GM19372 (cell line): Measurements from ENCODE around the gene TGFBR3.

Source experiments
- ATAC-seq: cut with Tn5 transposase; IDR thresholded peaks from one replicate; pipeline ENCODE4 v1.9.1; 2021; ENCODE audit warnings: mild to moderate bottlenecking, low read depth, moderate library complexity; ENCODE audit not compliant: unreplicated experiment

The TGFBR3 gene

GRCh38 chr1:91718877-91719276 is 167.1 kb downstream of the TGFBR3 start:
- no peak for ATAC-seq

GRCh38 chr1:91718368-91718767 is 167.6 kb downstream of the TGFBR3 start:
- ATAC-seq, result no peak

DNA sequence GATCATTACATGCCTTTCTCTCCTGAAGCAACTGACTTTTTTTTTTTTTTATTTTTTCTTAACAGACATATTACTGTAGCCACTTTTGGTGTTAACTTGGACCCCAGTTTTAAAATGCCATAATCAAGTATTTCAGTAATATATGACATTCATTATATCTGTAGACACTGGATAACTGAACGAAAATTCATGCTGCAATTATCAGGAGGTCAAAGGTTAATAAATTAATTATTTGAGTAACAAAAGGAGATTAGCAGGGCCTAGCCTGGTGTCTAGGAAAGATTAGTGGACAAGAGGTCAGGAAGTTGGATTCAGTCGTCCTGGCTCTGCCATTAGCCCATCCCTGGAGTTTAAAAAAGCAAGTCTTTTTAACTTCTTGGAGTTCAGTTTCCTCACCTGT is 168.1 kb downstream of the TGFBR3 start:
- no peak for ATAC-seq

- ATAC-seq, result no peak
Measured at GRCh38 chr1:91716339-91716738, 169.6 kb downstream of the TGFBR3 start.

DNA sequence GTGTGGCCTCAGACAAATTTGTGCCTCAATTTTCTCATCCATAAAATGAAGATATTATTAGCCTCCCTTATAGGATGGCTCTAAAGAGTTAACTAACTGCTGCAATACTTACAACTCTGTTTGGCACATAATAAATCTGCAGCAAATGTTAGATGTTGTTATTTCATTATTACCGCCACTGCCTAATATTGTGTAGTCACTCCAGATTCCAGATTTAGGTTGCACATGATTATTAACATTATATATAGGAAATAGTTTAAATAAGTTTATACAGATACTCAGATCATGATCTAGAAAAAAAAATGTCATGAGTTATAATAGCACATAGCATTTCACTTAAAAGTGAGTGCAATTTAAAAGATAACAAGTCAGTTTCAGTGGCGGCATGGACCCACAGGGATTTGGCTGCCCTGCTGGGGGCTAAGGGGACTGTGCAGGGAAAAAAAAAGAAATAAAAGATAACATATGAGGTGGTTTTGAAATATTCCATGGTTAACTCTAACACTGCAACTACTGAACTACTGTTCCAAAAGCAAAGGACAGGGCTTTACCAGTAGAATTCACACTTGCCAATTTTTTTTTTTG is 170.4 kb downstream of the TGFBR3 start:
- no peak for ATAC-seq

GRCh38 chr1:91714867-91715381 is 171.0 kb downstream of the TGFBR3 start:
- ATAC-seq, result no peak

GRCh38 chr1:91712981-91713841 is 172.7 kb downstream of the TGFBR3 start:
- ATAC-seq, result peak; percentile 78

- no peak for ATAC-seq
Measured at GRCh38 chr1:91712393-91712792, 173.6 kb downstream of the TGFBR3 start.

GRCh38 chr1:91711504-91712247 is 174.3 kb downstream of the TGFBR3 start:
- ATAC-seq, result no peak

DNA sequence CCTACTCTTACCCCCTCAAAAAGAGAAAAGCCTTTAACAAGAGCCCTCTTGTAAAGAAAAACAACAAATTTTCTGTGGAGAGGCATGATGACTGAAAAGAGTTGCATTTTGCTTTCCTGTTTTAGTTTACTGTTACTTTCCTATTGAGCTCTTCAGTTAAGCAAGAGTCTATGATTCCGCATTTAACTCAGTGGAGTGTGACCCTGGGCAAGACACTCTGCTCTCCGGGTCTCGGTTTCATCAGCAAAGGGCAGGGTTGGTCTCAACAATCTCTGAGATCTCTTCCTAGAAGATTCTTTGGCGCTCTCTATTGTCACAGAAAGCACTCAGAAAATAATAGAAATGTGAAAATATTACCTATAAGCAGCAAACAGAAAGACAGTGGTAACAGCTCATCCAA is 175.7 kb downstream of the TGFBR3 start:
- no peak for ATAC-seq

GRCh38 chr1:91708691-91709090 is 177.3 kb downstream of the TGFBR3 start:
- ATAC-seq, result no peak

DNA sequence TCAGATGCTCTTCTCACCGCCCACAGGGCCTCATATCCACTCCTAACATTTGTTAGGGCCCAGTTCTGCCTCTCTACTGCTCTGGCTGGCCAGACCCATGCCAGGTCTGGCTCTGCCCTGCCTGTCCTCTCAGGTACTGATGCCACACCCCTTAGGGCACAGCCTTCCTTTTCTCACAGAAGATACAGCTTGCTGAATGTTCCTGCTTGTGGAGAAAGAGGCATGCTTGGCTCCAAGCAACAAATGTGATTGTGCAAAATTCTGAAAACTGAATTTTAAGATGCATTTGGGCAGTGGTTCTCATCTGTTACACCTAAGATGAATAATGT is 178.1 kb downstream of the TGFBR3 start:
- ATAC-seq, result no peak

DNA sequence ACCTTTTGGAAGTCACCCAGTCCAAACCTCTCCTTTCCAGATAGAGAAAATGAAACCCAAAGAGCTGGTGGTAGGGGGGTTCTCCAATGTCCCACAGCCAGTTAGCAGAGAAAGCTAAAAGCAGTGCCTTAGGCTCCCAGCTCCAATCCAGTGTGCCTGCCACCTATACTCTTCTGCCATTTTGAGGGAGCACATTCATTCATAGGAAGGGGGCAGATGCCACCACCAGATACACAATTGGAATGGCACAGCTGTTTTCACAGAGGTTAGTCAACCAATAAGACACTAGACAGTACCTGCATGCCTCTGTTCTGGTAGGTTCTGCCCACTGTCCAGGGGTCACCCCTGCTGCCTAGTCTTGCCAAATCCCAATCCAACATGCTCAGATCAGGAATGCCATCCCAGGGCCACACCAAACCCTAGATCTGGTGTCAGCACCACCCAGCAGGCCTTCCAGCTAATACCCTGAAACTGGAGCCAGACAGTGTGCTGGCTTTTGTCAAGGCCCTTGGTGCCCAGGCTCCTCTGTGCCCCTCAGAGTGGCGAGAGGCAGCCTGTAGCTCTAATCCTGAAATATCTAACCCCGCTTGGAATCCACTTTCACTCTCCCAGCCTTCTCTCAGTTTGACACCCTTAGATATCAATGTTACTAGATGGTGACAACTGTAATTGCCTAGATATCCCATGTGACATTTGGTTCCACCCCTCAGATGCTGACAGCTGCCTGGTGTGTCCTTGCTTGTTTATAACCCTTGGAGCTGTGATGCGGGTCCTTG is 178.6 kb downstream of the TGFBR3 start:
- ATAC-seq, result no peak

DNA sequence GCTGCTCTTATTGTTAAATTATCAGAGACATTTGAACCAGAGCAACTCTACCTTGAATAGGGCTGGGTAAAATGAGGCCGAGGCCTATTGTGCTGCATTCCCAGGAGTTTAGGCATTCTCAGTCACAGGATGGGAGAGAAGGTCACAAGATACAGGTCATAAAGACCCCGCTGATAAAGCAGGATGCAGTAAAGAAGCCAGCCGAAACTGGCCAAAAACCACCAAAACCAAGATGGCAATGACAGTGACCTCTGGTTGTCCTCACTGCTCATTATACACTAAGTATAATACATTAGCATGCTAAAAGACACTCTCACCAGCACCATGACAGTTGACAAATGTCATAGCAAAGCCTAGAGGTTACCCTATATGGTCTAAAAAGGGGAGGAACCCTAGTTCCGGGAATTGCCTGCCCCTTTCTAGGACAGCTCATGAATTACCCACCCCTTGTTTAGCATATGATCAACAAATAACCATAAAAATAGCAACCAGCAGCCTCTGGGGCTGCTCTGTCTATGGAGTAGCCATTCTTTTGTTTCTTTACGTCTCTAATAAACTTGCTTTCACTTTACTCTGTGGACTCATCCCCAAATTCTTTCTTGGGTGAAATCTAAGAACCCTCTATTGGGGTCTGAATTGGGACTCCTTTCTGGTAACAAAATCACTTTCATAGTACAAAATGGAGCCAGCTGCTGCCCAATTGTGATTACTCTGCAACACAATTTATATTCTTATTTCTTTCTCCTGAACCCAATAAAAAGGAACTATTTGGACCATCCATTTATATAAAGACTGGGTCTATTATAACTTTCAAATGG is 179.6 kb downstream of the TGFBR3 start:
- ATAC-seq, result no peak

DNA sequence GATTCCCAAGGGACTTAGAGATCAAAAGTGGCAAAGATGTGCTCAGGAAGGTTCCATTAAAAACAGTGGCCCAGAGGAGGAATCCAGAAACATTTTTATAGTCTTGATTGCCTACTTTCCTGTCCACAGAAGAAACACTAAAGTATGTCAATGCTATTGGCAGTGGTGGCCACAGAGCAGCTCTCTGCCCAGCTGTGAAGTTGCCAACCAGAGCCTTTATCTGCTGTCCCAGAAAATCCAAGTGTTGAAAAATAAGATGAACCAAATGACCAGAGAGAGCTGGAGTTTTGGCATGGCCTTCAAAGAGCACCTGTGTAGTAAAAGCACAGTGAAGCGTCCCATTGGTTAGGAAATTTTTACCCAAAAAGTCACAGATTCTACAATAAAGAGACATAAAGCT is 181.2 kb downstream of the TGFBR3 start:
- ATAC-seq, result no peak

DNA sequence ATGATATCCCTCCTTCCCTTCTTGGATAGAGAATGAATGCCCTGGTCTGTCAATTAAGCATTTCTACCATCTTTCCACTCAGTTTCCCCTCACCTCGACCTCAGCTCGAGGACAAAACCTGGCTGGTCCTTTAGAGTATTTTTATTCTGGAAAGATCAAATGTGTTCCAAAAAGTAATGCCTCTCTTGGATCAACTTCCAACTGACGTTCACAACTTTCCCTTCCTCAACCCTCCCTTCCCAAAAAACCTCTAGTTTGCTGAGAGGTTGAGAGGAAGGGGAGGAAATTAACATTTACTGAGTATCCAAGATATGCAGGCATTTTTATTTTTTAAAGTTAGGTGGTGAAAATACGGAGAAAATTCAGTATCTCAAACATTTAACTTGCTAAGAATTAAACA is 182.9 kb downstream of the TGFBR3 start:
- ATAC-seq, result no peak

GRCh38 chr1:91701472-91701869 is 184.5 kb downstream of the TGFBR3 start:
- no peak for ATAC-seq

DNA sequence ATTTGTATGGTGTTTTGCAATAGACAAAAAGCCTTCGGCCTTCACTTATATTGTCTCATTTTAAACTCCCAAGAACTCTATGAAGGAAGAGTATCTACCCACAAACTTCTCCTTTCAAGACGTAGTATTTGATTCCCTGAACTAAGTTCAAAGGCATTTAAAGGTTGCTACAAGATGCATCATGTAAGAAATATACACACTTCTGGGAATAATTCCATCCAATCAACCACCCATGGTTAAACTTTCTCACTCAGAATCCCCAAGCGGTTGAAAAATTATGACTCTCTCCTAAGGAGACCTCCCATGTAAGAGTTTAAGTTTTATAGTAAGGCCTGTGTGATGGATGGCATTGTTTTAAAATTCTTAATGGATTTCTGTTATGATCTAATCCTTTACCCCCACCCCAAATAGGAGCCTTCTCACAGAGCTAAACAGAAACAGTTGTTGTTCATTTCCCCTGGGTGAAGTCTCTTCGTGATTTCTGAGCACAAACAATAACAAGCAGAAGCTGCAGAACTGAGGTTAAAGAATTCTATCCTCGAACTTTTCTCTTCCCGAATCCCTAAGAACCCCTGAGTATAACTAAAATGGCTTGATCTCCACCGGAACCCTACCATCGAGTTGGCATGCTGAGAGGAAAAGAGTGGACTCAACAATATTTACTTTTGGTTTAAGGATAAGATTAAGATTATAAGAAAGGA is 185.0 kb downstream of the TGFBR3 start:
- ATAC-seq, result no peak

- no peak for ATAC-seq
Measured at GRCh38 chr1:91700332-91700731, 185.6 kb downstream of the TGFBR3 start.
